HG03175 (cell line): ENCODE data around the gene PXK.
A peak's percentile ranks its signal among the peaks of the same experiment; 100 is the strongest.
"Not testable (repeated sequence)": the region's sequence is repeated elsewhere in the genome, so short reads cannot be mapped to it uniquely, and the experiment has no call there.

ENCODE experiments used
- ATAC-seq: cut with Tn5 transposase; IDR thresholded peaks from one replicate; pipeline ENCODE4 v1.9.1; 2021; ENCODE audit warnings: mild to moderate bottlenecking, moderate library complexity; ENCODE audit not compliant: unreplicated experiment

Gene PXK

DNA sequence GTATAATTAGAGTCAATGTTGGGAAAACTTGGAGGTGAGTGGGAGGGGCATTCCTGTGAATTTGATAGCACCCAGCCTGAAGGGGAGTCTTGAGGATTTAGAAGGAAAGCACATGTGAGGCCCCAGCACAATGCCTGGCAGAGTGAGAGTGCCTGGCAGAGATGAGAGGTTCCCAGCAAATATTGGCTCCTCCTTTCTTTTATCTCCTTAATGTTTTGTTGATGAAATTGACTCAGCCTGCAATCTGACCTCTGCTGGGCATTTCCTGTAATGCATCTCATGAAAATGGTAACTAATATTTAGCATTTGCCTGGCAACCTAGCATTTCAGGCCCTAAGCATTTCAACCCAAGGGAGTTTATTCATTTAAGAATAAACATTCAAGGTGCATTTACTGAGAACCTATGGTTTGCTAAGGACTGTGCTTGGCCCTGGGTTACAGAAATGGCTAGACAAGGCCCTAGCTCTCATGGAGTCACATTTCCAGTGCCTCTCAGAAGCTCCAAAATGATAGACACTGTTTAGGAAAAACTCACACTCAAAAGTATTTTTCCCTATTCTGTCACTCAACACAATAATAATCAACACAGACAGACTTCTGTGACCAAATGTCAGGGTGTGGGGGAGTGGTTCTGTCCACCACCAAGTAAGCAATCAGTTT lies 82.0 kb downstream of the PXK start:
- peak; percentile 49 for ATAC-seq

DNA sequence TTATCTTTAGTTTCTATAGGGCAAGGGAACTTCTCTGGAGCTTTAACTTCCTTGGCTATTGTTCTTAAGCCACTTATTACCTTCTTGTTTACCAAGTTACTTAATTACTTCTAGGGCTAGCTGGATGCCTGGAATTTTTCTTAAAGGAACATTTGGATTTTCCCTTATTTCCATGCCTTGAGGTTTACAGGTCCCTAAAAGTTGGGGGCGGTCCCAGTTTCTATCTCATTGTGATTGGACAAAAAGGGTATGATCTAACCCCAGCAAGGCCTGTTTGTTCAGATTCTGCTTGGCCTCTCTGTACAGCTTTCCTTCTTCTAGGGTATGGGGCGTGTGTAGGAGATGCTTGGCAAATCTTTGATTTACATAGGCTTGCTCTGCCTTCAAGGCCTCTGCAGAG lies 83.5 kb downstream of the PXK start:
- no peak for ATAC-seq

DNA sequence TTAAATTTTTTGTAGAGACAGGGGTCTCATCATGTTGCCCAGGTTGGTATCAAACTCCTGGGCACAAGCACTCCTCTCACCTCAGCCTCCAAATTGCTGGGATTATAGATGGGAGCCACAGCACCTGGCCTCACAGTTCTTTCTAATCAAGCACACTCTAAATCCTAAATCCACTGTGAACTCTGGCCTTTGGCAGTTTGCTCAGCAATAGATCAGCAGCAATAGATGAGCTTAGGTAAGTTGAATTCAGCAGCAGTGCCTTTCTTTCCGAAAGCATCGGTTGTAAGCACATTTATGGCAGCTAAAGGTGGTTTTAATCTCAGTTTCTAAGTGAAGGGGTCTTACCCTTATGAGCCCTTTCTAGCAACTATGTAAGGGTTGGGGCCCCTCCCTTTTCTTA lies 84.4 kb downstream of the PXK start:
- ATAC-seq = no peak

DNA sequence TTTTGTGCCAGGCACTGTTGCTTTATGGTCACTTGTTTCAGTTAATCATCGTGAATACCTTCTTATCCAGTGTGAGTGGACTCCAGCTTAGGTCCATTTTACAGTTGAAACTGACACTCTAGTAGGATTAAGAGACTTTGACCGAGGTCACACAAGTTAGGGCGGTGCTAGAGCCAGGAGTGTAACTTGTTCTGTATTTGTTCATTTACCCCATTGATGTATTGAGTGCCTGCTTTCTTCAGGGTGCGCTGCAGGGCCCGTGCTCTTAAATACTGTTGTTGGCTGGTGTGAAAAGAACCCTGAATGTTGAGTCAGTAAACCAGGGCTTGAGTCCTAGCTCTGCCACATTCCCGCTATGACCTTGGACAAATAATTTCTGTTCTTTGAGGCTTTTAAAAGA lies 85.5 kb downstream of the PXK start:
- no peak for ATAC-seq

DNA sequence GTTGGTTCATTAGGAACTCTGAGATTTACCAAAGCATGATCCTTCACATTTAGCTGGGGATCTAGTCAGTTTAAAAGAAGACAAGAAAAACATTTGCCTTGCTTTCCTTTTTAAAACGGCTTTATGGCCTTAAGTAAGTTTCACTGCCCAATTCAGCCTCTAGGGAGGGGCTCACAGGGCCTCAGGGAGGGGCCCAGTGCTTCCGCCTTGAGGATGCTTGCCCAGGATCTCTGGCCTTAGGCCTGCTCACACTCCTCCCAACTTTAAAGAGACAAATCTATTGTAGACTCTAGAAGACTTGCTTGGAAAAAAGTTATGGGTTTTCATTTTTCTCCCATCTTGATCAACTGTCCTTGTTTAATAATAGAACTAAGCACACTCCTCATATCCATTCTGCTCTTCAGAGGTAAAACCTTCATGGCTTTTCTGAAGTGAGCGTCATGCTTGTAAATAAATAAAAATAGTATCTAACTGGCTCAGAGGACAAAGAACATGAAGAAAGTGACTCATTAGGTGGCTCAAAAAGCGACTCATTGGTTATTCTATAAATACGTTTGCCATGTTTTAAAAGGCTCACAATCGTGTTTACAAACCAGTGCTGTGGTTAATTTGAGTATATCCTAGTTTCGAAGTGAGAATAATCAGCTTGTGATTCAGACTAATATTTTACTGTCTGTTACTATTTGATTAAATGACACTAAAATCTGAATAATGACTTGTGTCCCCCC lies 87.3 kb downstream of the PXK start:
- ATAC-seq = peak; percentile 71

DNA sequence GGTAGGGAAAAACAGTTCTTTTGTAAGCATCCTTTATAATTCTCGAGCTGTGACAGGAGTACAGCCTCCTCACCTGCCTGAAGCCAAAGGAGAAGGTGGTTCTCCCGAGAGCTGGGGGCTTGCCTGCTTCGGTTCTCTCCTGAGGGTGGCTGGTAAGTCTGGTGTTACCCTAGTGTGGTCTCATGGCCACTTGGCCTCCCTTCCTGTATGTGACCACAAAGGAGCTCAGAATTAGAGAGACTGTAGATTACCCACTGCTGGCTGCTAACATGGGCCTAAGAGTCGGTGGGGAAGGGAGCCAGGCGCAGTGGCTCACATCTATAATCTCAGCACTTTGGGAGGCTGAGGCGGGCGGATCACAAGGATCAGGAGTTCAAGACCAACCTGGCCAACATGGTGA lies 88.3 kb downstream of the PXK start:
- no peak for ATAC-seq

DNA sequence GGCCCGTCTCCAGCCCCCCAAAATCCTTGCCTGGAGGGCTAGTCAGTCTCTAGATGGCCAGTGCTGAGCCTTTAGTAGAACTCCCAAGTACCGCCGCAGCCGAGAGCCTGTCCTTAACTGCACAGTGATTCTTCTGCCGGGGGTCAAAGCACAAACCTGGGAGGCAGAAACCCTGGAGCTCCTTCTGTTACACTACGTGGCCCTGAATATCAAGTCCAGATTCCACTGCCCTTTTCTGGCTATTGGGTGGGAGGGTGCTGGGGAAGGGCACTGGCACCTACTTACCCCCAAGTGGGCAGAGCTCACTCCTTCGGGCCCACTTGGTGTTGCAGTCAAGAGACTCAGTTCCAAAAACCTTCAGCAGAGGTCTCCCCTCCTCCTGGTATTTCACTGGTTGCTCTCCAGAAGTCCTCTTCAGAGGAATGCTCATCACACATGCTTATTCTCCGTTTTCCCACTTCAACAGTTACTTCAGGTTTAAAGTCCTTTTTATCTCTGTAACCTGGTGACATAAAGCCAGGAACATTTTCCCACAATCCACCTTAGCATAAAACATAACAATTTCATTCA lies 90.1 kb downstream of the PXK start:
- ATAC-seq = no peak

DNA sequence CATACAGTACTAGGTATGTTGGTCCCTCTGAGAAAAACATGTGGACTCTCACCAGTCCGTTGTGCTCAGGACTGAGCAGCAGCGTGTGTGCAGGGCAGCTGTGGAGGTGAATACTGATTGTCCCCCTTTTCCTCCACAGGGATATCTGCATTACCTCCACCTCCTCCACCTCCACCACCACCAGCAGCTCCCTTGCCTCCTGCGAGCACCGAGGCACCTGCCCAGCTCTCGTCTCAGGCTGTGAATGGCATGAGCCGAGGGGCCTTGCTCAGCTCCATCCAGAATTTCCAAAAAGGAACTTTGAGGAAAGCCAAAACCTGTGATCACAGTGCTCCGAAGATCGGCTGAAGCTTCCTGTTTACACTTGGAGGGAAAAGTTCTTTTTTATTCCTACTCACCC lies 91.9 kb downstream of the PXK start:
- no peak for ATAC-seq

DNA sequence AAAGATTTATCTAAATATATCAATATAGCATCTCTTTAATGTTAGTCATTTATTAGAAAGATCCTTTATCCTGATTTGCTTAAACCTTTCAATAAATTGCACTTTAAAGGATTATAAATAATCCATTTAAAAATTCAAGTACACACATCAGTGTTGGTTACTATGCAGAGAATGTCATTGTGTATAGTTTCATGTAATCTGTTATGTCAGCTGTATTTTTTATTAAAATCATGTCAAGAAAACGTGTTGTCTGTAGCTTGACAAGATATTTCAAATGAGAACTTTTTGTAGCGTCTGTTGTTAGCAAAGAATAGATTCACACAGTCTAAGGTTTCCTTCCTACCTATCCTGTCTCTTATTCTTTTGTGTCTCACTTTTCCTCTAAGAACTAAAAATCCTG lies 93.1 kb downstream of the PXK start:
- ATAC-seq = no peak

DNA sequence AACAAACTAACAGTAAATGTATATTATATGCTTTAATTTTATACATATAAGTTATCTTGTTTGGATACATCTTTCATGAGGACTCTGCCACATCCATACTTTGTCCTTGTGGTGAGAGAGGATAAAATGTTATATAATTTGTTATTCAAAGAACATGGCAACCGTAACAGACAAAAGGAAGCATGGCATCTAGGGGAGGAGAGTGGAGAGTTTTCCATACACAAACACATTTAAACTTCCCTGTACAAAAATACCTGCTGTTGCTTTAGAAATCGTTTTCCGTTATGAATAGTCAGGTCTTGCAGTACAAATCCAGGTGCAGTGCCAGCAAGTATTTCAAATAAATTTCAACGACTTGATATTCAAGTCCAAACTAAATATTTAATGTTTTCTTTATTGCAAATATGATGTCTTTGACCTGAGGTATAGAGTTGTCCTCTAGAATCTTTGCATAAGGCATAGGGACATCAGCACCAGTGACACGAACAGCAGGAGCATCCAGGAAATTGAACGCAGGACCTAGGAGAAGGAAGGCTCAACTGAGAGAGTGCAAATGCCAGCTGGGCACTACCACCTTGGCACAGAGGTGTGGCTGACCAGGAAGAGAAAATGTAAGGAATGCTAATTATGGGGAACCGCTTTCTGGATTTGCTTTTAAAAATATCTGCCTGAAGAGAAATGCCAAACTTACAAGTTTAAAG lies 95.1 kb downstream of the PXK start:
- ATAC-seq = no peak

DNA sequence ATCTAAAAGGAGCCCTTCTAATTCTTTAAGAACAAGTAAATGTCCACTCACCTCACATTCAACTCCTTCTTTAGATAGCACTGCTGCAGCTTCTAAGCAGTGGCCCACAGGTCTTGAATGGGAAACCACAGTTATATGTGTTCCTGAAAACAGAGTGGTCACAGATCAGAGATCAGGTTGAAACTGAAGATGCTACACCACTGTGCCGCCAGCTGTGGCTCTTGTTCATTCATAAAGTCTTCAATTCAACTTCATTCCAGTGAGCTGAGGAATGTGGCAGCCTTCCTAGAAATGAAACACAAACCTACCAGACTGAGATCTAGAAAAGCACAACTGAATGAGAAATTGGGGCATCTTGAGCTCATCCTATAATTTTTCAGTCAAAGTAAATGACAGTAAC lies 97.0 kb downstream of the PXK start:
- ATAC-seq = peak; percentile 27

DNA sequence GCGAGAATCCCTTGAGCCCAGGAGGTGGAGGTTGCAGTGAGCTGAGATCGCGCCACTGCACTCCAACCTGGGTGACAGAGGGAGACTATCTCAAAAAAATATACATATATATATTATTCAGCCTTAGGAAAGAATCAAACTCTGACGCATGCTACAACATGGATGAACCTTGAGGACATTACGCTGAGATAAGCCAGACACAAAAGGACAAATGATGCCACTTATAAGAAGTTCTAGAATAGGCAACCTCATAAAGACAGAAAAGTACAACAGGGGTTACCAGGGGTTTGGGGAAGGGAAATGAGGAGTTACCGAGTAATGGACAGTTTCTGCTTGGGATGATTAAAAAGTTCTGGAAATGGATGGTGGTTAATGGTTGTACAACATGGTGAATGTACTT lies 100.2 kb downstream of the PXK start:
- no peak for ATAC-seq

DNA sequence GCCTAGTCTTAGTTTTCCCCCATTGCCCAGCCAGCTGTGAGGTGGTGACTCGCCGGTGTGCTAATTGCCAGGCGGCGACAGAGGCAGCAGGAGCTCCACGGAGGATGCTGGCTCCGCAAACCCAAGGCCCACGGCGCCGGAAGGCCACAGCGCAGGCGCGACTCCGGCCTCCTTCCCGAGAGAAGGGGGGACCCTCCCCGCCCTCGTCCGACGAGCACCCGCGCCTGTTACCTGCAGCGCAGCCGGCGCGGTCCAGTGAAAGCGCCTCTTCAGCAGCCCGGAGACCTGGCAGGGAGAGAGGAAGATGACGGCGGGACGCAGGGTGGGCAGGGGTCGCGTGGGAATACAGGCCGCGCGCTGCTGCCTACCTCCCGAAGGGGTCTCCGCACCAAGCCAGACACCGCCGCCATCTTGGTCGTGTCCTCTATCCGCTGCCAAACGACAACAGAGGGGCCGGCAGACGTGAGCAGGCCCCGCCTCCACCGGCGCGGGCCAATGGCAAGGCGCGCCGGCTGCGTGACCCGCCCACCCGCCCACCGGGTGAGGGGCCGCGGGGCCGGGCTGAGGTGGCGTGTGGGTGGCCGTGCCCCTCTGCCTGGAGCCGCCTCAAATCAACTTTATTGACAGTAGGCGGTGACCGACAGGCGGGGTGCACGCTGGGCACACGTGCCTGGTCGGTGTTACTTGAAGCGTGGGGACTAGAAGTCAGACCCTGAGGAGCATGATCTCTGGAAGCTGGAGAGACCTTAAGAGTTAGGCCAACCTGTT lies 100.9 kb downstream of the PXK start, which contains the start of gene PDHB:
TSS of gene PDHB (minus strand) at position 433 of the 768 bp plus-strand sequence. CDS start at position 410, 23 bp downstream.
- ATAC-seq = peak; percentile 96

DNA sequence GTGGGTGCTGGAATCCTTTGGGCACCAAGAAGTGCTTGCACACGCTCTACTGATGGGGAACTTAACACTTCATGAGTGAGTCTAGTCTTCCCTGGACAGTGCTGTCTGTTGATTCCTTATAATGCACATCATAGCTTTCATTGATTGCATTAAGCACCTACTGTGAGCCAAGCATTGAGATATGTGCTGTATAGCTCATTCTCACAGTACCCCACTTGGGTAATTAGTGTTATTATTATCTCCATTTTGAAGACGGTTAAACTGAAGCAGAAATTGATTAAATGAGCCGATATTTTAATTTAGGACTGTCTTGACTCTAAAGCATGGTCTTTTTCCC lies 101.4 kb downstream of the PXK start:
- no peak for ATAC-seq

DNA sequence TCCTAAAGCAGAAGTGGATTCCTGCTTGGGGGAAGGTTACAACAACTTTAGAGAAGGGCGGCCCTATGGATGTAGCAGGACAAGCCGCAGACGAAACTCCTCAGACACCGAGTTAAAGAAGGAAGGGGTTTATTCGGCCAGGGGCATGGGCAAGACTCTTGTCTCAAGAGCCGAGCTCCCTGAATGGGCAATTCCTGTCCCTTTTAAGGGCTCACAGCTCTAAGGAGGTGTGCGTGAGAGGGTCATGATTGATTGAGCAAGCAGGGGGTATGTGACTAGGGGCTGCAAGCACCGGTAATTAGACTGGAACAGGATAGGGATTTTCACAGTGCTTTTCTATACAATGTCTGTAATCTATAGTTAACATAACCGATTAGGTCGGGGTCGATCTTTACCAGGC lies 101.8 kb downstream of the PXK start:
- ATAC-seq = no peak

DNA sequence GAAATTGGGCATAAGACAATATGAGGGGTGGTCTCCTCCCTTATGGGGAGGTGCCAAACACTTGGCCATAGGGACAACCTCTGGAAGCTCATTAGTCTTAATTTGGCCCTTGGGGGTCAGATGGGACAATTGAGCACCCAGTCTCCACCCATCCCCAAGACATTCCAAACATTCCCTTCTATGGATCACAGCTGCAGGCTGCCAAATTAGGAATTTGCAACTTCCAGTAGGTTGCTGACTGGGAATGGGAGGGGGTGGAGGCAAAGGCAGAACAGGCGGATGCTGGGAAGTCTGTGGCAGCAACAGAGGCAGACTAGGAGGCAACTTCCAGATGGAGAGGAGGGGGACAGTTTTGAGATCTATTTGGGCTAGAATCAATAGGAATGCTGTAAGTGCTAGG lies 102.3 kb downstream of the PXK start:
- no peak for ATAC-seq

DNA sequence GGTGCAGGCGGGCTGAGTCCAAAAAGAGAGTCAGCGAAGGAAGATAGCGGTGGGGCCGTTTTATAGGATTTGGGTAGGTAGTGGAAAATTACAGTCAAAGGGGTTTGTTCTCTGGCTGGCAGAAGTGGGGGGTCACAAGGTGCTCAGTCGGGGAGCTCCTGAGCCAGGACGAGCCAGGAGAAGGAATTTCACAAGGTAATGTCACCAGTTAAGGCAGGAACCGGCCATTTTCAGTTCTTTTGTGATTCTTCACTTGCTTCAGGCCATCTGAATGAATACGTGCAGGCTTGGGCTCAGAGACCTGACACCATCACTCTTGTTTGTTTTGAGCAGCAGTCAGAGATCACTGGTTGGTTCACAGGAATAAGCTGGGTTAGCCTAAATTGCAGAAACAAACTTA lies 104.6 kb downstream of the PXK start:
- ATAC-seq = not testable (repeated sequence)

DNA sequence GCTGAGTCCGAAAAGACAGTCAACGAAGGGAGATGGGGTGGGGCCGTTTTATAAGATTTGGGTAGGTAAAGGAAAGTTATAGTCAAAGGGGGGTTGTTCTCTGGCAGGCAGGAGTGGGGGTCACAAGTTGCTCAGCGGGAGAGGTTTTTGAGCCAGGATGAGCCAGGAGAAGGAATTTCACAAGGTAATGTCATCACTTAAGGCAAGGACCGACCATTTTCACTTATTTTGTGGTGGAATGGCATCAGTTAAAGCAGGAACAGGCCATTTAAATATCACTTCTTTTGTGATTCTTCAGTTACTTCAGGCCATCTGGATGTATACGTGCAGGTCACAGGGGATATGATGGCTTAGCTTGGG lies 108.3 kb downstream of the PXK start:
- ATAC-seq = not testable (repeated sequence)

DNA sequence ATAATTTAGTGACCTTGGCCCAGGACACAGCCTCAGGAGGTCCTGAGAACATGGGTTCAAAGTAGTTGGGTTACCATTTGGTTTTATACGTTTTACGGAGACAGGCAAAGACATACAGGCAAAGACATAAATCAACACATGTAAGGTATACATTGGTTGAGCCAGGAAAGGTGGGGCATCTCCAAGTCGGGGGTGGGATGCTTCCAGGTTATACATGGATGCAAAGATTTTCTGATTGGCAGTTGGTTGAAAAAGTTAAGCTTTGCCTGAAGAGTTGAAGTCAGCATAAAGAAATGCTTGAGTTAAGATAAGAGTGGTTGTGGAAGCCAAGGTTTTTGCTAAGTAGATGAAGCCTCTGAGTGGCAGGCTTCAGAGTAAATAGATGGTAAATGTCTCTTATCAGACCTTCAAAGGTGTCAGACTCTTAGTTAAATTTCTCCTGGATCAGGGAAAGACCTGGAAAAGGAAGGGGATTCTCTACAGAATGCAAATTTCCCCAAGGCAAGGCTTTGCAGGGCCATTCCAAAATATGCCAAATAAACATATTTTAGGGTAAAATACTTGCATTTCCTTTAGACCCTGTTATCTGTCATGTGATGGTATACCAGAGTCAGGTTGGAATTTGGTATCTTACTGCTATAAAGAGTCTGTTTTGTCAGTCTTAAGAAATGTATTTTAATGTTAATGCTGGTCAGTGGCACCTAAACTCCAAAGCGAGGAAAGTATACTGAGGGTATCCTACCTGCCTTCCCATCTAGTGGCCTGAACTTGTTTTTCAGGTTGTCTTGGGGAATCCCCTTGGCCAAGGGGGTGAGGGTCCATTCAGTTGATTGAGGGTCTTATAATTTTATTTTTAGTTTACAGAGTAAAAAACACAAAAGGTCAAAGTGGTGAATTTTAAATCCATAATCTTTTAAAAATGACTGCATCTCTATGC lies 109.1 kb downstream of the PXK start:
- no peak for ATAC-seq

DNA sequence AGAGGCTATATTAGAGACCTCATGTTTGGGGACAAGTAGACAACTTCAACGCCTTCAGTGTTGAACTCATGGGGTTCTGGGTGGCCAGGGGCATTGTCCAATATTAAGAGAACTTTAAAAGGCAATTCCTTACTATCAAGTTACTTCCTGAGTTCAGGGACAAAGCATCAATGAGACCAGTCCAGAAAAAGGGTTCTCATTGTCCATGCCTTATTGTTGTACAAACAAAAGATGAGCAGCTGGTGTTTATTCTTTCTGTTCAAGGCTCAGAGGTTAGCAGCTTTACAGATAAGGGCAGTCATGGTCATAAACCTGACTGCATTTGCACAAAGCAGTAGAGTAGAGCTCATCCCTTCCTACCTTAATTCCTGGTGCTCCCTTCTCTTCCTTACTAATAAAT lies 119.5 kb downstream of the PXK start:
- no peak for ATAC-seq
